Pancreas (tissue), 10 donors: ENCODE measurements around the gene PPFIBP2. TPM values are rescaled to one million over a fixed set of nuclear protein-coding genes. Genes with fewer than 3 reads are reported as not detected.
"Not testable (repeated sequence)": the region's sequence is repeated elsewhere in the genome, so short reads cannot be mapped to it uniquely, and the experiment has no call there.

Source experiments
- ATAC-seq, 4 donors: fragments of 200-7000 bp; cut with Tn5 transposase; one replicate each; pipeline versions ENCODE4 v1.8.0 to v1.9.1; 2020; ENCODE audit warnings: mild to moderate bottlenecking in 4 of 4, moderate library complexity in 4 of 4
- DNase-seq, 6 donors: peaks; one replicate each; pipeline ENCODE4 v3.0.0-alpha.2; 2020
- FAIRE-seq: peaks from 2 replicates; lab custom pipeline; 2012; peaks lifted over from hg19 to GRCh38; lab: Jason Lieb, UNC
- H3K27ac ChIP-seq, 4 donors: fragments of 200-600 bp; sonication (generic); 1 replicate in 3 of 4; 2 replicates in 1 of 4; pipeline versions ENCODE4 v1.5.0 to v1.8.0; 2020
- H3K27me3 ChIP-seq, 4 donors: fragments of 200-600 bp; one replicate each; pipeline ENCODE4 v1.8.0; 2021
- H3K36me3 ChIP-seq, 3 donors: fragments of 200-600 bp; sonication (generic) in 1 of 3; one replicate each; pipeline versions ENCODE4 v1.5.0 to v1.8.0; 2020 to 2021
- H3K4me1 ChIP-seq, 3 donors: fragments of 200-600 bp; one replicate each; pipeline ENCODE4 v1.8.0; 2021
- H3K4me3 ChIP-seq, 4 donors: fragments of 200-600 bp; sonication (generic) in 2 of 4; one replicate each; pipeline versions ENCODE4 v1.5.0 to v1.8.0; 2020 to 2021
- H3K9me3 ChIP-seq, 4 donors: fragments of 200-600 bp; one replicate each; pipeline ENCODE4 v1.8.0; 2021
- CTCF ChIP-seq, 4 donors: fragments of 200-600 bp; sonication (generic) in 3 of 4; IDR thresholded peaks; one replicate each; pipeline versions ENCODE4 v1.5.0 to v1.8.0; 2021; ENCODE audit warnings: antibody characterized with exemption in 4 of 4
- WGBS, 2 donors: extraction: QIAGEN DNeasy Blood & Tissue Kit; methylation state at CpG; one replicate each; pipeline ENCODE4 v1.1.7; 2013; 5-methylcytosine and 5-hydroxymethylcytosine counted together
- intact Hi-C, 3 donors: fragments of 100-400 bp; cut with DNase I; formaldehyde crosslinking; loops; one replicate each; pipeline versions ENCODE4 v1.11.1 to v1.14.2; 2022
- polyA plus RNA-seq, 2 donors: library from polyadenylated mRNA; stranded (reverse); fragments of 200-250 nt; gene quantifications; one replicate each; pipeline ENCODE4 v1.2.3, GENCODE V29; 2013
- total RNA-seq, 6 donors: library from RNA; stranded (reverse); fragmentation: NEBNext Ultra II Directional in 4 of 6; extraction: Animal tissue kit (Norgen Biotek cat#: 25700) in 4 of 6; gene quantifications; one replicate each; pipeline versions ENCODE4 v1.2.1 to v1.2.4, GENCODE V29; 2021 to 2023
- donor health status: healthy with polysubstance abuse.
- donor health status: DM: no; HTN: no; CAD: no; lungs with moderate emphysema.
- donor health status: DM: no; HTN: no; CAD: no.
- donor health status: control.
- donor health status: control.
- donor health status: Bipolar disorder and iron deficiency.
- donor health status: DM: yes; HTN: yes; CAD: no.
- donor health status: DM: no; HTN: no; CAD: no.
- donor health status: DM: no; HTN: no; CAD: no.
- donor health status: DM: yes; HTN: yes; CAD: no.

The PPFIBP2 gene
- total and polyA plus RNA-seq, 8 donors = 8.0 to 24.7 (median 11.4) TPM

GRCh38 chr11:7512525-7513233, 1.1 kb upstream of the PPFIBP2 start:
- Histone ChIP-seq H3K36me3 (no peaks in the 10 kb centered on the region), H3K4me1 (peaks cover 13 to 29% (median 28%) of the 10 kb centered on the region in 3 donors), H3K27ac (peak overlapping the region; percentile 72 to 89 (median 80)), H3K27me3 (no peaks in the 10 kb centered on the region), H3K4me3 (peak overlapping the region in 3 of 4 donors; percentile 69 to 77 (median 75)), H3K9me3 (no peaks in the 10 kb centered on the region)
- ATAC-seq (peak; percentile 19 to 56 (median 39)), FAIRE-seq (no peak), DNase-seq (peak in 5 of 6 donors; percentile 47 to 76 (median 59))
- TF ChIP-seq CTCF (IDR thresholded peaks at IDR 0.05) = no peak
- intact Hi-C loops = no loop called here
- WGBS, 2 donors = 14 to 15% methylated on average over 18 of the region's 18 CpGs

- Histone ChIP-seq H3K4me1 (peaks cover 13 to 29% (median 20%) of the 10 kb centered on the region in 3 donors), H3K27ac (peak overlapping the region; percentile 72 to 89 (median 80)), H3K36me3 (no peaks in the 10 kb centered on the region), H3K9me3 (no peaks in the 10 kb centered on the region), H3K27me3 (no peaks in the 10 kb centered on the region), H3K4me3 (peak overlapping the region; percentile 67 to 77 (median 72))
- DNase-seq (peak in 3 of 6 donors; percentile 14 to 70 (median 38)), FAIRE-seq (no peak), ATAC-seq (peak; percentile 14 to 33 (median 18))
- intact Hi-C loops = no loop called here
- WGBS, 2 donors = 1% methylated on average over 31 of the region's 31 CpGs
- no peak for TF ChIP-seq CTCF (IDR thresholded peaks at IDR 0.05)
Observed at GRCh38 chr11:7514099-7514591, 346 bp downstream of the PPFIBP2 start.

GRCh38 chr11:7515447-7515886, 1.7 kb downstream of the PPFIBP2 start:
- FAIRE-seq (no peak), ATAC-seq (no peak), DNase-seq (no peak)
- TF ChIP-seq CTCF (IDR thresholded peaks at IDR 0.05) = no peak
- intact Hi-C loops = no loop called here
- Histone ChIP-seq H3K27ac (no peak overlapping the region), H3K27me3 (no peaks in the 10 kb centered on the region), H3K36me3 (no peaks in the 10 kb centered on the region), H3K4me1 (peaks cover 13 to 29% (median 20%) of the 10 kb centered on the region in 3 donors), H3K9me3 (no peaks in the 10 kb centered on the region), H3K4me3 (no peak overlapping the region)
- 89 to 96% methylated on average over 1 of the region's 1 CpG for WGBS, 2 donors

GRCh38 chr11:7516475-7516874, 2.7 kb downstream of the PPFIBP2 start:
- WGBS, 2 donors = 89 to 92% methylated on average over 12 of the region's 12 CpGs
- no peak for FAIRE-seq

GRCh38 chr11:7517743-7518142, 3.9 kb downstream of the PPFIBP2 start:
- H3K27me3 ChIP-seq, intact Hi-C loops, H3K4me3 ChIP-seq, DNase-seq, H3K27ac ChIP-seq, ATAC-seq, H3K36me3 ChIP-seq, H3K9me3 ChIP-seq, H3K4me1 ChIP-seq, FAIRE-seq: not testable (repeated sequence)
- WGBS, 2 donors = 93 to 96% methylated on average over 13 of the region's 13 CpGs

More at GRCh38 chr11:7516475-7516874, 2.7 kb downstream of the PPFIBP2 start:
- Histone ChIP-seq H3K9me3 (no peaks in the 10 kb centered on the region), H3K36me3 (no peaks in the 10 kb centered on the region), H3K27ac (no peak overlapping the region), H3K27me3 (no peaks in the 10 kb centered on the region), H3K4me3 (no peak overlapping the region), H3K4me1 (peaks cover 13 to 22% (median 14%) of the 10 kb centered on the region in 3 donors)
- intact Hi-C loops = no loop called here
- no peak for TF ChIP-seq CTCF (IDR thresholded peaks at IDR 0.05)
- no peak for DNase-seq
- no peak for ATAC-seq
